Activated CD4-positive, alpha-beta T cell treated with anti-CD3 and anti-CD28 coated beads, Interleukin-2, amount 50 U/mL, for 24 hours (primary cell): ENCODE results near the gene TBC1D22A.

ENCODE experiments used
- DNase-seq, 2 donors: peaks; one replicate each; pipeline ENCODE4 v3.0.0-alpha.2; 2020; ENCODE audit warnings: low read depth in 1 of 2, low spot score in 1 of 2

TBC1D22A gene

GRCh38 chr22:46902998-46903916 lies 140.8 kb downstream of the TBC1D22A start:
- no peak for DNase-seq

DNA sequence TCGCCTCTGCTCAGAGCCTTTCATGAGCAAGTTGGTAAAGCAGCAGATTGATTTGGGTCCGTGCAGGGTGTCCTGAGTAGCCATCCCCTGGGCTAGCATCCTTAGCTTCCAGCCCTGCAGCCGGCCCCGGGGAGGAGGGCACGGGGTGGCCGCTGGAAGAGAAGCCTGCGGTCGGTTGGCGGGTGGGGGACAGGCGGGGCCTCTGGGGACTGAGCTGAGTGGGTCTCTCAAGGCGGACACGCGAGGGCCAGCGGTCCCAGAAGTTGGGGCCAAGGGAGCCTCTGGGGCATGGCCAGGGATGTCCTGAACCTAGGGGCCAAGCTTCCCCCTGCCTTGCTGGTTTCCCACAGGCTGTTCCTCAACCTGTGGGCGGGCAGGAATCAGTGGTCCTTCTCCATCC lies 143.0 kb downstream of the TBC1D22A start:
- no peak for DNase-seq

DNA sequence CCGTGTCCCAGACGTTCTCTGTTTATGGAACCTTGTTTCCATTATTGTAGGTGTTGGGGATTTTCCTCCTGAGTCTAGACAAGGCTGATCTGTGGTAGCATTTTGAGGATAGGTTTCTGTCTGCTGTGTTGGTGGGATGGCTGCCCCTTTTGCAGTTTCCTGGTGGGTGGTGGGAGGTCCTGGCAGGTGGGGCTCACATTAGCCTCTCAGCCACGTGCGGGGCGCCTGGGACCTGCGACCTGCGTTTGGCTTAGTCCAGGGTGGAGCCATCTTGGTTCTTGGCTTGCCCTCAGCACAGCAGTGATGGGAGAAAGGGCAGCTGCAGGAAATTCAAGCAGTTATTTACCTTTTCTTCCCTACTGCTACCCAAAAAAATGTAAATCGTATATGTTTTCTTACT lies 143.4 kb downstream of the TBC1D22A start:
- DNase-seq, result no peak

- no peak for DNase-seq
Measured at GRCh38 chr22:46906326-46907045, 144.0 kb downstream of the TBC1D22A start.

DNA sequence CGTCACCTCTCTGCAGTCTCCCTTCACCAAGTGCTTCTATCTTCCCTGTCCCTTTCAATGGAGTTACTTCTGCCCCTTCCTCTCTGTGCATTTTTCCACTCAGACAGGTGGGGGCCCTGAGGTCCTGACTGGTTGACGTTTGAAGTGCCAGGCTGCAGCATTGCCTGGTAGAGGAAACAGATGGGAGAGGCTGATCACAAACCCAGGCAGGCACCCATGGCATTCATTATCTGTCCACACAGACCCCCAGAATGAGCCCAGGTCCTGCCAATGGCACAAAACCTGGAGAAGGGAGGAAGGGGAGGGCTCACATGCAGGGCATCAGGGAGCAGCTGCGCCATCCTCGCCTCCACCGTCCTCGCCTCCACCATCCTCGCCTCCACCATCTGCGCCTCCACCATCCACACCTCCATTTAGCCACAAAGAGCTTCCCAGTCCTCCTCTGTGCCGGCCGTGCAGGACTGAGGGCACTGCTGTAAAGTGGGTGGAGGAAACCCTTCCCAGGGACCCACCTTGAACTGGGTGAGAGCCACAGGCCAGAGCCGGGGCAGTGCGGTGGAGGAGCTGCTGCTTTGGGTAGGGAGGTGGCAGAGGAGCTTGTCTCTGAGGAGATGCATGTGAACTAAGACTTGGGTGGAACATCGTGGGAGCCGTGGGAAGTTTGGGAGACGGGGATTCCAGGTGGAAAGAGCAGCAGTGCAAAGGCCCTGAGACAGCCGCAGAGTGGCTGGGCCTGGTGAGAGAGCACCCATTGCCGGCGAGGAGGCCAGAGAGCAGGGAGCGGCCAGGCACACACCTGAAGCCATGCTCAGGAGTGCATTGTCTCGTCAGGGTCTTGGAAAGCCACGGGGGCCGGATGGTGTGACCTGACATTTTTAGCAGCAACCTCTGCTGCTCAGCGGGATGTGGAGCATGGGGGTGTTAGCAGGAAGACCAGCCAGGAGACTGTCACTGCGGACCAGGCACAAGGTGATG lies 145.1 kb downstream of the TBC1D22A start:
- no peak for DNase-seq

GRCh38 chr22:46908641-46909107 lies 146.2 kb downstream of the TBC1D22A start:
- no peak for DNase-seq

DNA sequence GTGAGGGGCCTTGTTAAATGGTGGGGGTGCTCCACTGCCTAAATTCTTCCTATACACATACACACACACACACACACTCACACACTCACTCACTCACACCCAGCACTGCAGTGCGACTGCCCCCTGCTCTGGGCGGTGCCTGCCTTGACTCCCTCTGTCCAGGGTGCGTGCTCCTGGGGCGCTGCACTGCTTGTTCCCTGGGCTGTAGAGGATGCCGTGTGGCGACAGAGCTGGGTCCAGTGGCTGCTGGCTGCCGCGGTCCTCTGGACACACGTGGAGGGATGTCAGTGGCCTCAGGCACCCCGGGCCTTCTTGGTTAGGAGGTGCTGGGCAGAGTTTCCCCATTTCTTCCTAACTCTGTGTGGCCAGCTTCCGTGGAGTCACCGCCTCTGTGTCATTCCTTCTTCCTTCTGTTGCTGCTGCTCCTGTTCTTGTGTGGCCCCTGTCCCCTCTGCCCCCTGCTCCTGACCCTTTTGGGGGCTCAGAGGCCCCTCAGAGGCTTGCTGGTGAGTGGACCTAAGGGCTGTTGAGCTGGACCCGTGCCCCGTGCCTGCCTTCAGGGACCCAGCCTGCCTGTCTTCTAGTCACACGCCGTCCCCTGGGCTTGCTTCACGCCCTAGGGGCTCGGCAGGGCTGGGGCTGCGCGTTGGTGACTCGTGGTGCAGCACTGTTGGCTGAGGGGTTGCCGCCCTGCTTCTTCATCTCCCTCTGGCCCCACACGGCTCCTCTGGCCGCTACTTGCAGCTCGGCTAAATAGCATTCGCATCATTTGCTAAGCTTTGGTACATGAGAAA lies 147.0 kb downstream of the TBC1D22A start:
- DNase-seq, result no peak

DNA sequence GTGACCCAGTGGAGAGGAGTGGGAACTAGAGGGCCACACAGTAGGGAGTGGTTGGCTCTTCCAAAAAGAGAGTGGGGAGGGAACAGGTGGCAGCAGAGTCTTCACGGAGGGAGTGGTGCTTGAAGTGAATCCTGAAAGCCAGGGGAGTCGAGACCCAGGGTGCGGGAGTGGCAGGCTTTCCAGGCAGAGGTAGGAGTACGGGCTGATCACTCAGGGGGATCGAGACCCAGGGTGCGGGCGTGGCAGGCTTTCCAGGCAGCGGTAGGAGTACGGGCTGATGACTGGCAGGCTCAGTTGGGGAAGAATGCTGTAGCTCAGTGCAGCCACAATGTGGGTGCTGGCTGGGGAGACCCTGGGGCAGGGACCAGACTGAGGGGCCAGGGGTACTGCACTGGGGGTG lies 148.2 kb downstream of the TBC1D22A start:
- no peak for DNase-seq

GRCh38 chr22:46911346-46911745 lies 148.9 kb downstream of the TBC1D22A start:
- DNase-seq, result no peak

DNA sequence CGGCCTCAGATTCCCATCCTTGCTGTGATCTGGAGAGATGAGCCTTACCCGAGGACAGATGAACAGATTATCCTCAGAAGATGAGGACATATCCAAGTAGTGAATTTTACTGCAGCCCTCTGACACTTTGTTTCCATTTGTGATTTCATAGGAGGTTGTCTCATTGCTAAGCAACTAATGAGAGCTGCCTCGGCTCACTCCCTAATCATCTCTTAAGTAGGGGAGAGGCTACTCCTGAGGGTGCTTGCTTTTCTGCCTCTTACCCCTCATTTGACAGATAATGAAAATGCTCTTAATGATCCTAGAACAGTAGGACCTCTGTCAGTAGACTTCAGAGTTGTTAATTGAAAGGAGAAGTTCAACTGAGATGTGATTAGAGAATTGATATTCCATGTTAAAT lies 150.9 kb downstream of the TBC1D22A start:
- no peak for DNase-seq

- DNase-seq, result no peak
Measured at GRCh38 chr22:46914481-46914880, 152.0 kb downstream of the TBC1D22A start.

DNA sequence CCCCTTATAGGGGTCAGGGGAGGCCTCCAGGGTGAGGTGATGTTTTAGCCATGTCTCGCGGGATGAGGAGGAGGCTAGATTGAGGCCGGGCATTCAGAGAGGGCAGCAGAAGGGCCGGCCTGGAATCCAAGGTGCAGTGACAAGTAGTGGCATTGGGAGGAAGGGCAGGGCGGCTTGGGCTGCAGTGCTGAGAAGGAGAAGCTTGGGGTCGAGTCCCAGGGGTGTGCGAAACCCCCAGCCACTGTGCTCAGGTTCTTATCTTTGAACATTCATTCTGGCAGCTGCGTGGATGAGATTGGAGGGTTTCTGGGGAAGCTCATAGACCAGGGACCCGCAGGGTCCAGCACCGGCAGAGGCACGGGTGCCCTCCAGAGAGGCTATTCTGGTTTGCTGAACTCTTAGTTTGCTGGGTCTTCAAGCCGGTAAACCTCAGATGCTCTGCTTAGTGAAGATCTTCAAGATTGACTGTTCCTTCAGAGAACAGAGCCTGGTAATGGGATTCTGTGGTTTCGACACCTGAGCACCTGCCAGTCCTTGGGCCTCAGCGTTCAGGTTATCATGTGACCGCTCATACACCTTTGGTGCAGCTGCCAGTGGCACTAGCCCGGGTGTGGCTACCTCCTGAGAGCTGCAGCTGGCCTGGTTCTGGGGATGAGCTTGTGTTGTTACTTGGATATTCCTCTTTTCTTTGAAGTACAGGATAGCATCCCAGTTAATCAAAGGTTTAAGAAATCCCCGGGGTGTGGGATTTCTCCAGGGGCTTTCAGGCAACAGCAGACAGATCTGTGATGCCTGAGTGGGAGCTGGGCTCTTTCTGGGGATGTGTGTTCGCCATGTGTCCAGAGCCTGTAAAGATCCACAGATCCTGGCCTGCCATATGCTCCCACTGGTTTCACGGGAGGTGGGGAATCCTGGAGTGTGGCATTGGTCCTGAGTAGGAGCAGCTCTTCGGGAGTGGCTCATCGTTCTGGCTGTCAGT lies 152.8 kb downstream of the TBC1D22A start:
- no peak for DNase-seq

GRCh38 chr22:46915950-46916730 lies 153.7 kb downstream of the TBC1D22A start:
- no peak for DNase-seq

GRCh38 chr22:46916886-46917770 lies 154.7 kb downstream of the TBC1D22A start:
- DNase-seq, result no peak

DNA sequence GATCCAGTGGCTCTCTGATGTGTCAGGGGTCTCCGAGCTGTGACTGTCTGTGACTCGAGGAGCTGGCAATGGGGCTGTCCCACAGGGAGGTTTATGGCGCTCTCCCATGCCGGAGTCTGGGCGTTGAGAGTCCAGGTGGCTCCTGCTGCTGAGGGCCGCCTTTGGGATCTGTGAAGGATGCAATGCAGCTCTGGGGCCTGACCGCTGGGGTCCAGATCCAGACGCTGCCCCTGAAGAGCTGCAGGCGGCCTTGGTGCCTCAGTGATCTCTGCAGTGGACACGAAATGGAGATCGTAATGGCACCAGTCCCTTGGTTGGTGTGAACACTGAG lies 155.3 kb downstream of the TBC1D22A start:
- no peak for DNase-seq

DNA sequence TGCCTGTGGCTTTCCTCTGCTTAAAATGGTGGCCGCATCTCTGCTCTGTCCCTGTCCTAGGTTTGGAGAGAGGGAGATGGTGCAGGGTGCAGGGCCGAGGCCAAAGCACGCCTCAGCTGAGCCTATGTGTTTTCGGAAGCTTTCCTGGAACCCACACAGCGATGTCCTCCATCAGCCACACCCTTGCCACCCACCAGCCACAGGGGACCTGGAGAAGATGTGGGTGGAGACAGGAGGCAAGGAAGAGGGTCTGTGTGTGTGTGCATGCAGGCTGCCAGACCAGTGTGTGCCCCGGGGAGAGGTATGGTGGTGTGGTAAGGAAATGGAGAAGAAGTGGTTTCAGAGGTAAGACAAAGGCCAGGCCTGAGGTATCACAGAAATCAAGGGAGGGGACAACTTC lies 155.7 kb downstream of the TBC1D22A start:
- DNase-seq, result no peak

GRCh38 chr22:46922037-46922436 lies 159.6 kb downstream of the TBC1D22A start:
- DNase-seq, result no peak
